Sigmoid colon (tissue), 4 donors: ENCODE results near the gene ARHGEF10L.

Experiments
- EP300 ChIP-seq, 4 donors: sonication (generic); formaldehyde crosslinking; IDR thresholded peaks; one replicate each; pipeline ENCODE4 v1.6.1; 2017; ENCODE audit warnings: antibody characterized with exemption in 4 of 4
- POLR2A ChIP-seq, 2 donors: fragments of 450-650 bp; IDR thresholded peaks; one replicate each; pipeline ENCODE4 v1.6.1; 2016; ENCODE audit warnings: antibody characterized with exemption in 2 of 2, mild to moderate bottlenecking in 2 of 2, moderate library complexity in 2 of 2
- POLR2AphosphoS5 ChIP-seq, 4 donors: sonication (generic); formaldehyde crosslinking; IDR thresholded peaks; one replicate each; pipeline ENCODE4 v1.6.1; 2017; ENCODE audit warnings: antibody characterized with exemption in 4 of 4
- TF ChIP-seq, protein P1 (sequence below), 4 experiments: fragments of 450-650 bp in 3 of 4; fragments of 200-600 bp in 1 of 4; IDR thresholded peaks; one replicate each; pipeline ENCODE4 v1.5.1; 2016 to 2019; ENCODE audit warnings: antibody characterized with exemption in 4 of 4, mild to moderate bottlenecking in 3 of 4, moderate library complexity in 2 of 4

DNA sequence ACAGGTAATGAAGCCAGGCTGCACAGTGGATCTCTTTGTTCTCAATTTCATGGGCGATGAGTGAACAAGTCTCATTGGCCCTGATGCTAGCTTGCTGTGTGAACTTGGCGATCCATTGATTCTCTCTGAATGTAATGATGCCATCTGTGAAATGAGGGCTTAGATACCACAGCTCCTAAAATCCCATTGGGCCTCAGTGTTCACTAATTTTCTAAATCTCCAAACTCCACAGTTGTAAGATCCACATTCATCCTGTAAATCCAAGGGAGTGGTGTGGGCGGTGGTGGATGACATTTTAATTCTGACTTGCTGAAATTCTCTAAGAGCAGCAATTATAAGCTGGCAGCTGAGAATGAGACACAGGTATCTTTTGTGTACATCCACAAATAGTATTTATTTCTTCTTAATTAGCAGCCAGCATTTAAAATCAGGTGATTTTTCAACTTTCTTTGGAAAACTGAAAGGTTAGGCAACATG is 206.0 kb downstream of the ARHGEF10L start:
- TF ChIP-seq POLR2A (IDR thresholded peaks at IDR 0.05) (no peak), EP300 (IDR thresholded peaks at IDR 0.05) (no peak), POLR2AphosphoS5 (IDR thresholded peaks at IDR 0.05) (no peak)
- TF ChIP-seq, protein P1, sequence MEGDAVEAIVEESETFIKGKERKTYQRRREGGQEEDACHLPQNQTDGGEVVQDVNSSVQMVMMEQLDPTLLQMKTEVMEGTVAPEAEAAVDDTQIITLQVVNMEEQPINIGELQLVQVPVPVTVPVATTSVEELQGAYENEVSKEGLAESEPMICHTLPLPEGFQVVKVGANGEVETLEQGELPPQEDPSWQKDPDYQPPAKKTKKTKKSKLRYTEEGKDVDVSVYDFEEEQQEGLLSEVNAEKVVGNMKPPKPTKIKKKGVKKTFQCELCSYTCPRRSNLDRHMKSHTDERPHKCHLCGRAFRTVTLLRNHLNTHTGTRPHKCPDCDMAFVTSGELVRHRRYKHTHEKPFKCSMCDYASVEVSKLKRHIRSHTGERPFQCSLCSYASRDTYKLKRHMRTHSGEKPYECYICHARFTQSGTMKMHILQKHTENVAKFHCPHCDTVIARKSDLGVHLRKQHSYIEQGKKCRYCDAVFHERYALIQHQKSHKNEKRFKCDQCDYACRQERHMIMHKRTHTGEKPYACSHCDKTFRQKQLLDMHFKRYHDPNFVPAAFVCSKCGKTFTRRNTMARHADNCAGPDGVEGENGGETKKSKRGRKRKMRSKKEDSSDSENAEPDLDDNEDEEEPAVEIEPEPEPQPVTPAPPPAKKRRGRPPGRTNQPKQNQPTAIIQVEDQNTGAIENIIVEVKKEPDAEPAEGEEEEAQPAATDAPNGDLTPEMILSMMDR (IDR thresholded peaks at IDR 0.05) = no peak
